ENCODE data around the gene PREB.

DNA sequence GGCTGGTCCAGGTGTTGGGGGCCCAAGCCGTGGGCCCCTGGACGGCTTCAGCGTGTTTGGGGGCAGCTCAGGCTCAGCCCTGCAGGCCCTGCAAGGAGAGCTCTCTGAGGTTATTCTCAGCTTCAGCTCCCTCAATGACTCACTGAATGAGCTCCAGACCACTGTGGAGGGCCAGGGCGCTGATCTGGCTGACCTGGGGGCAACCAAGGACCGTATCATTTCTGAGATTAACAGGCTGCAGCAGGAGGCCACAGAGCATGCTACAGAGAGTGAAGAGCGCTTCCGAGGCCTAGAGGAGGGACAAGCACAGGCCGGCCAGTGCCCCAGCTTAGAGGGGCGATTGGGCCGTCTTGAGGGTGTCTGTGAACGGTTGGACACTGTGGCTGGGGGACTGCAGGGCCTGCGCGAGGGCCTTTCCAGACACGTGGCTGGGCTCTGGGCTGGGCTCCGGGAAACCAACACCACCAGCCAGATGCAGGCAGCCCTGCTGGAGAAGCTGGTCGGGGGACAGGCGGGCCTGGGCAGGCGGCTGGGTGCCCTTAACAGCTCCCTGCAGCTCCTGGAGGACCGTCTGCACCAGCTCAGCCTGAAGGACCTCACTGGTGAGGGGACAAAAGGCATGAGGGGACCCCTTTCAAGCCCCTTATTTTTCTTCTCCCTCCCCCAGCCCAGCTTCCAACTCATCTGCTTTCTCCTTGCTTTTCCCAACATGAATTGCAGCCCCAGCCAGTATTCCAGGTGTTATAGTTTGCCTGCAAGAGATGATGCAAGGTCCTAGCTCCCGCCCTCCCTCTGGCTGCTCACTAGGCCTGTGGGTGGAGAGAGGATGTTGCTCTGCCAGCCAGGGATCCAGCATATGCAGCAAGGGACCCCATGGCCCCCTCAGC lies 50.8 kb downstream of the PREB start:
- no peak for TF ChIP-seq TAF1 (IDR thresholded peaks at IDR 0.05; ENCODE audit: low read depth)
- no peak for TF ChIP-seq CREB1 (IDR thresholded peaks at IDR 0.05; ENCODE audit: low read depth)
- TF ChIP-seq FOXM1 (IDR thresholded peaks at IDR 0.05; ENCODE audit: borderline replicate concordance, low read depth) = no peak
- no peak for TF ChIP-seq TCF12 (IDR thresholded peaks at IDR 0.05; ENCODE audit: low read depth)
- no peak for TF ChIP-seq CEBPB (IDR thresholded peaks at IDR 0.05)
- no peak for TF ChIP-seq REST (IDR thresholded peaks at IDR 0.05; ENCODE audit: low read depth)
- TF ChIP-seq, protein P1, sequence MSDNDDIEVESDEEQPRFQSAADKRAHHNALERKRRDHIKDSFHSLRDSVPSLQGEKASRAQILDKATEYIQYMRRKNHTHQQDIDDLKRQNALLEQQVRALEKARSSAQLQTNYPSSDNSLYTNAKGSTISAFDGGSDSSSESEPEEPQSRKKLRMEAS (IDR thresholded peaks at IDR 0.05) = no peak
- TF ChIP-seq, protein P2, sequence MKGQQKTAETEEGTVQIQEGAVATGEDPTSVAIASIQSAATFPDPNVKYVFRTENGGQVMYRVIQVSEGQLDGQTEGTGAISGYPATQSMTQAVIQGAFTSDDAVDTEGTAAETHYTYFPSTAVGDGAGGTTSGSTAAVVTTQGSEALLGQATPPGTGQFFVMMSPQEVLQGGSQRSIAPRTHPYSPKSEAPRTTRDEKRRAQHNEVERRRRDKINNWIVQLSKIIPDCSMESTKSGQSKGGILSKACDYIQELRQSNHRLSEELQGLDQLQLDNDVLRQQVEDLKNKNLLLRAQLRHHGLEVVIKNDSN (IDR thresholded peaks at IDR 0.05) = no peak
- no peak for TF ChIP-seq YY1 (IDR thresholded peaks at IDR 0.05; ENCODE audit: low read depth)

Data from Ishikawa (cell line).